Liver (tissue), 9 donors: ENCODE data around the gene HDDC2. TPM values are rescaled to one million over a fixed set of nuclear protein-coding genes. Genes with fewer than 3 reads are reported as not detected.

Source experiments
- DNase-seq: peaks from one replicate; pipeline ENCODE4 v3.0.0-alpha.2; 2017; ENCODE audit warnings: low spot score
- H3K27ac ChIP-seq, 2 donors: one replicate each; pipeline ENCODE4 v1.7.0; 2013; ENCODE audit warnings: inconsistent platforms in 2 of 2, low read length in 2 of 2, control low read depth in 1 of 2, low read depth in 1 of 2, mild to moderate bottlenecking in 1 of 2
- H3K27me3 ChIP-seq, 4 donors: one replicate each; pipeline versions ENCODE4 v1.6.1 to v1.7.0; 2013; ENCODE audit warnings: low read length in 3 of 4, inconsistent platforms in 1 of 4, mild to moderate bottlenecking in 1 of 4, moderate library complexity in 1 of 4; ENCODE audit not compliant: control insufficient read depth in 4 of 4, insufficient read depth in 4 of 4
- H3K36me3 ChIP-seq, 4 donors: one replicate each; pipeline versions ENCODE4 v1.6.1 to v1.7.0; 2013; ENCODE audit warnings: low read length in 3 of 4, mild to moderate bottlenecking in 3 of 4, low read depth in 1 of 4, moderate library complexity in 1 of 4; ENCODE audit not compliant: control insufficient read depth in 4 of 4, insufficient read depth in 3 of 4
- H3K4me1 ChIP-seq, 4 donors: one replicate each; pipeline versions ENCODE4 v1.6.1 to v1.7.0; 2013; ENCODE audit warnings: low read length in 3 of 4, mild to moderate bottlenecking in 3 of 4, moderate library complexity in 1 of 4; ENCODE audit not compliant: control insufficient read depth in 4 of 4, insufficient read depth in 4 of 4
- H3K4me3 ChIP-seq, 3 donors: one replicate each; pipeline versions ENCODE4 v1.6.1 to v1.7.0; 2013; ENCODE audit warnings: low read length in 3 of 3, control low read depth in 1 of 3, low read depth in 1 of 3, mild to moderate bottlenecking in 1 of 3
- H3K9ac ChIP-seq, 2 donors: one replicate each; pipeline ENCODE4 v1.7.0; 2013; ENCODE audit warnings: low read length in 2 of 2, mild to moderate bottlenecking in 2 of 2, moderate library complexity in 2 of 2, control low read depth in 1 of 2, low read depth in 1 of 2
- H3K9me3 ChIP-seq, 4 donors: one replicate each; pipeline versions ENCODE4 v1.6.1 to v1.7.0; 2013; ENCODE audit warnings: low read length in 3 of 4; ENCODE audit not compliant: control insufficient read depth in 4 of 4
- ATF3 ChIP-seq: IDR thresholded peaks from 2 replicates; pipeline ENCODE4 v1.6.1; 2016; ENCODE audit warnings: antibody characterized with exemption
- CTCF ChIP-seq: fragments of 150-350 bp; IDR thresholded peaks from 2 replicates; pipeline ENCODE4 v1.5.1; 2017; ENCODE audit warnings: improper control_type of control experiment, low read depth, low read length; ENCODE audit not compliant: missing input control
- EGR1 ChIP-seq, 2 donors: IDR thresholded peaks; 2 replicates each; pipeline ENCODE4 v1.6.1; 2016 to 2018; ENCODE audit warnings: antibody characterized with exemption in 2 of 2, low read depth in 2 of 2
- FOXA1 ChIP-seq: IDR thresholded peaks from 2 replicates; pipeline ENCODE4 v1.6.1; 2016; ENCODE audit warnings: antibody characterized with exemption
- FOXA2 ChIP-seq: IDR thresholded peaks from 2 replicates; pipeline ENCODE4 v1.6.1; 2016; ENCODE audit warnings: antibody characterized with exemption
- HNF4A ChIP-seq, 2 donors: conservative IDR thresholded peaks; 2 replicates each; pipeline ENCODE4 v1.6.1; 2016; ENCODE audit warnings: antibody characterized with exemption in 2 of 2, mild to moderate bottlenecking in 2 of 2
- HNF4G ChIP-seq: IDR thresholded peaks from 2 replicates; pipeline ENCODE4 v1.6.1; 2016; ENCODE audit warnings: antibody characterized with exemption
- JUND ChIP-seq, 2 donors: IDR thresholded peaks; 2 replicates each; pipeline ENCODE4 v1.6.1; 2016; ENCODE audit warnings: antibody characterized with exemption in 2 of 2
- NR2F2 ChIP-seq: IDR thresholded peaks from 2 replicates; pipeline ENCODE4 v1.6.1; 2016; ENCODE audit warnings: antibody characterized with exemption
- RXRA ChIP-seq, 2 donors: IDR thresholded peaks; 2 replicates each; pipeline ENCODE4 v1.6.1; 2017 to 2018; ENCODE audit warnings: antibody characterized with exemption in 2 of 2, mild to moderate bottlenecking in 1 of 2
- SP1 ChIP-seq: IDR thresholded peaks from 2 replicates; pipeline ENCODE4 v1.6.1; 2018; ENCODE audit warnings: antibody characterized with exemption, mild to moderate bottlenecking
- TAF1 ChIP-seq: conservative IDR thresholded peaks from 2 replicates; pipeline ENCODE4 v1.6.1; 2016; ENCODE audit warnings: antibody characterized with exemption, mild to moderate bottlenecking
- WGBS: extraction: QIAGEN DNeasy Blood & Tissue Kit; methylation state at CpG from one replicate; pipeline ENCODE4 v1.1.7; 2013; 5-methylcytosine and 5-hydroxymethylcytosine counted together
- polyA plus RNA-seq, 2 donors: library from polyadenylated mRNA; stranded (reverse) in 1 of 2; unstranded in 1 of 2; fragments of 200-250 nt in 1 of 2; fragments of >200 nt in 1 of 2; fragmentation: Nextera tagmentation in 1 of 2; extraction: Ambion mirVana in 1 of 2; gene quantifications; one replicate each; pipeline versions ENCODE4 v1.2.1 to v1.2.3, GENCODE V29; 2013 to 2015
- total RNA-seq, 2 donors: library from RNA; depleted of rRNA; stranded (reverse); fragments of >200 nt; gene quantifications; one replicate each; pipeline ENCODE4 v1.2.3, GENCODE V29; 2014
- TF ChIP-seq, protein P1 (sequence below): IDR thresholded peaks from 2 replicates; pipeline ENCODE4 v1.6.1; 2016; ENCODE audit warnings: antibody characterized with exemption, mild to moderate bottlenecking
- TF ChIP-seq, protein P2 (sequence below): IDR thresholded peaks from 2 replicates; pipeline ENCODE4 v1.6.1; 2016; ENCODE audit warnings: antibody characterized with exemption
- TF ChIP-seq, protein P3 (sequence below): IDR thresholded peaks from 2 replicates; pipeline ENCODE4 v1.6.1; 2016; ENCODE audit warnings: antibody characterized with exemption
- donor health status: healthy.
- donor health status: healthy.
- donor health status: healthy.
- donor health status: healthy.
- donor health status: healthy.

Gene HDDC2
- total and polyA plus RNA-seq, 4 donors: 8.8 to 21.0 (median 11.8) TPM

- TF ChIP-seq ATF3: no peak
- TF ChIP-seq FOXA2: no peak
- DNase-seq: no peak
- H3K36me3 ChIP-seq: no peaks in the 10 kb centered on the region
- no peaks in the 10 kb centered on the region for H3K4me1 ChIP-seq
- no peaks in the 10 kb centered on the region for H3K9me3 ChIP-seq
- no peak overlapping the region for H3K9ac ChIP-seq
- 87% methylated on average over 2 of the region's 2 CpGs for WGBS
- H3K4me3 ChIP-seq: no peak overlapping the region
- no peak overlapping the region for H3K27ac ChIP-seq
- H3K27me3 ChIP-seq: no peaks in the 10 kb centered on the region
Observed at GRCh38 chr6:125341460-125341859, 39.7 kb upstream of the HDDC2 start.

DNA sequence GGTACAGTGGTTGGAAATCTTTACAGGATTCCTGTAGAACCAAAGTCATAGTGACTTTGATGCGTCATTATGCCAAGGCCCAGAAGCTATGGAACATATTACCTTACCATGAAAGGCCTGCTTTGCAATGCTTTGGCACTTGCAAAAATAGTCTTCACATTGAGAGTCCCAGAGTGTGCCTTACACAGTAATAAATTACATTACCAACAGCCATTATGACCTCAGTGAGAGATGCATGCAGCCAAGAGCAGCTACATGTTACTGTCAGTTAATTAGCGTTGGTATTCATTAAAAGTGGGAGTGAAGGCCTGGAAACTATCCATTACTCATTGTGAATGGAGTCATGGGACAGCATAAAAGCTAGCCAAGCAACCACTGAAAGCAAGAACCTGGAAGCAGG, 39.2 kb upstream of the HDDC2 start:
- Histone ChIP-seq H3K27me3 (no peaks in the 10 kb centered on the region), H3K4me1 (no peaks in the 10 kb centered on the region), H3K4me3 (no peak overlapping the region), H3K36me3 (no peaks in the 10 kb centered on the region), H3K9ac (no peak overlapping the region), H3K9me3 (no peaks in the 10 kb centered on the region), H3K27ac (no peak overlapping the region)
- no peak for DNase-seq
- TF ChIP-seq HNF4A (conservative IDR thresholded peaks at IDR 0.05): no peak
- TF ChIP-seq FOXA2: no peak
- TF ChIP-seq, protein P1, sequence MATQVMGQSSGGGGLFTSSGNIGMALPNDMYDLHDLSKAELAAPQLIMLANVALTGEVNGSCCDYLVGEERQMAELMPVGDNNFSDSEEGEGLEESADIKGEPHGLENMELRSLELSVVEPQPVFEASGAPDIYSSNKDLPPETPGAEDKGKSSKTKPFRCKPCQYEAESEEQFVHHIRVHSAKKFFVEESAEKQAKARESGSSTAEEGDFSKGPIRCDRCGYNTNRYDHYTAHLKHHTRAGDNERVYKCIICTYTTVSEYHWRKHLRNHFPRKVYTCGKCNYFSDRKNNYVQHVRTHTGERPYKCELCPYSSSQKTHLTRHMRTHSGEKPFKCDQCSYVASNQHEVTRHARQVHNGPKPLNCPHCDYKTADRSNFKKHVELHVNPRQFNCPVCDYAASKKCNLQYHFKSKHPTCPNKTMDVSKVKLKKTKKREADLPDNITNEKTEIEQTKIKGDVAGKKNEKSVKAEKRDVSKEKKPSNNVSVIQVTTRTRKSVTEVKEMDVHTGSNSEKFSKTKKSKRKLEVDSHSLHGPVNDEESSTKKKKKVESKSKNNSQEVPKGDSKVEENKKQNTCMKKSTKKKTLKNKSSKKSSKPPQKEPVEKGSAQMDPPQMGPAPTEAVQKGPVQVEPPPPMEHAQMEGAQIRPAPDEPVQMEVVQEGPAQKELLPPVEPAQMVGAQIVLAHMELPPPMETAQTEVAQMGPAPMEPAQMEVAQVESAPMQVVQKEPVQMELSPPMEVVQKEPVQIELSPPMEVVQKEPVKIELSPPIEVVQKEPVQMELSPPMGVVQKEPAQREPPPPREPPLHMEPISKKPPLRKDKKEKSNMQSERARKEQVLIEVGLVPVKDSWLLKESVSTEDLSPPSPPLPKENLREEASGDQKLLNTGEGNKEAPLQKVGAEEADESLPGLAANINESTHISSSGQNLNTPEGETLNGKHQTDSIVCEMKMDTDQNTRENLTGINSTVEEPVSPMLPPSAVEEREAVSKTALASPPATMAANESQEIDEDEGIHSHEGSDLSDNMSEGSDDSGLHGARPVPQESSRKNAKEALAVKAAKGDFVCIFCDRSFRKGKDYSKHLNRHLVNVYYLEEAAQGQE: no peak
- no peak for TF ChIP-seq CTCF
- TF ChIP-seq TAF1: no peak
- TF ChIP-seq FOXA1: no peak
- no peak for TF ChIP-seq HNF4G
- TF ChIP-seq EGR1 (IDR thresholded peaks at IDR 0.05; ENCODE audit: low read depth in 2 of 2): no peak
- TF ChIP-seq RXRA (IDR thresholded peaks at IDR 0.05): no peak
- no peak for TF ChIP-seq NR2F2
- no peak for TF ChIP-seq JUND (IDR thresholded peaks at IDR 0.05)
- TF ChIP-seq, protein P2, sequence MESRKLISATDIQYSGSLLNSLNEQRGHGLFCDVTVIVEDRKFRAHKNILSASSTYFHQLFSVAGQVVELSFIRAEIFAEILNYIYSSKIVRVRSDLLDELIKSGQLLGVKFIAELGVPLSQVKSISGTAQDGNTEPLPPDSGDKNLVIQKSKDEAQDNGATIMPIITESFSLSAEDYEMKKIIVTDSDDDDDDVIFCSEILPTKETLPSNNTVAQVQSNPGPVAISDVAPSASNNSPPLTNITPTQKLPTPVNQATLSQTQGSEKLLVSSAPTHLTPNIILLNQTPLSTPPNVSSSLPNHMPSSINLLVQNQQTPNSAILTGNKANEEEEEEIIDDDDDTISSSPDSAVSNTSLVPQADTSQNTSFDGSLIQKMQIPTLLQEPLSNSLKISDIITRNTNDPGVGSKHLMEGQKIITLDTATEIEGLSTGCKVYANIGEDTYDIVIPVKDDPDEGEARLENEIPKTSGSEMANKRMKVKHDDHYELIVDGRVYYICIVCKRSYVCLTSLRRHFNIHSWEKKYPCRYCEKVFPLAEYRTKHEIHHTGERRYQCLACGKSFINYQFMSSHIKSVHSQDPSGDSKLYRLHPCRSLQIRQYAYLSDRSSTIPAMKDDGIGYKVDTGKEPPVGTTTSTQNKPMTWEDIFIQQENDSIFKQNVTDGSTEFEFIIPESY: no peak
- no peak for TF ChIP-seq SP1
- TF ChIP-seq, protein P3, sequence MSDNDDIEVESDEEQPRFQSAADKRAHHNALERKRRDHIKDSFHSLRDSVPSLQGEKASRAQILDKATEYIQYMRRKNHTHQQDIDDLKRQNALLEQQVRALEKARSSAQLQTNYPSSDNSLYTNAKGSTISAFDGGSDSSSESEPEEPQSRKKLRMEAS: no peak
- WGBS: 96% methylated on average over 2 of the region's 2 CpGs
